Activated naive CD8-positive, alpha-beta T cell treated with anti-CD3 and anti-CD28 coated beads, Interleukin-2, amount 10 ng/mL, durations not matched to agents 7 days and 5 days (primary cell): Measurements from ENCODE around the gene NSUN3. TPM values are rescaled to one million over a fixed set of nuclear protein-coding genes. Genes with fewer than 3 reads are reported as not detected.

Experiments
- ATAC-seq: fragments of 150-1000 bp; cut with Tn5 transposase; one replicate; pipeline ENCODE4 v1.10.0; 2021; ENCODE audit warnings: low read depth, moderate library complexity
- POLR2A ChIA-PET: fragments of 350-600 bp; sonication (Branson Sonifier 250); formaldehyde crosslinking; loops from one replicate; lab custom pipeline; 2021; ENCODE audit warnings: antibody characterized with exemption; lab: Charles Lee
- DNase-seq: peaks from one replicate; pipeline ENCODE4 v3.0.0; 2021
- H3K27ac Mint-ChIP-seq: one replicate; pipeline ENCODE4 v1.8.0; 2022; ENCODE audit warnings: mild to moderate bottlenecking, mixed read lengths
- H3K27me3 Mint-ChIP-seq: one replicate; pipeline ENCODE4 v1.8.0; 2022; ENCODE audit warnings: mild to moderate bottlenecking, moderate library complexity, mixed read lengths
- H3K36me3 Mint-ChIP-seq: one replicate; pipeline ENCODE4 v1.8.0; 2021; ENCODE audit warnings: mild to moderate bottlenecking, mixed read lengths
- H3K4me1 Mint-ChIP-seq: one replicate; pipeline ENCODE4 v1.8.0; 2021; ENCODE audit warnings: mixed read lengths
- H3K4me3 Mint-ChIP-seq: one replicate; pipeline ENCODE4 v1.8.0; 2022; ENCODE audit warnings: mild to moderate bottlenecking, moderate library complexity, mixed read lengths
- H3K9me3 Mint-ChIP-seq: one replicate; pipeline ENCODE4 v1.8.0; 2021; ENCODE audit warnings: mixed read lengths
- total RNA-seq, 2 experiments: library from RNA; stranded (reverse); gene quantifications; one replicate each; pipeline ENCODE4 v1.2.3, GENCODE V29; 2021

NSUN3 gene
- total RNA-seq, 2 experiments from 2014 or later, result 16.4 to 18.4 TPM

GRCh38 chr3:94117729-94118128 lies 54.9 kb downstream of the NSUN3 start:
- DNase-seq (no peak), ATAC-seq (no peak)
- no peak overlapping the region for H3K4me3 Mint-ChIP-seq
- peaks cover 2% of the 10 kb centered on the region for H3K4me1 Mint-ChIP-seq
- no peaks in the 10 kb centered on the region for H3K9me3 Mint-ChIP-seq
- peaks cover 5% of the 10 kb centered on the region for H3K36me3 Mint-ChIP-seq
- no peaks in the 10 kb centered on the region for H3K27me3 Mint-ChIP-seq
- no peak overlapping the region for H3K27ac Mint-ChIP-seq
- POLR2A ChIA-PET, result no interaction called here

- Mint-ChIP-seq H3K27me3 (no peaks in the 10 kb centered on the region), H3K4me3 (no peak overlapping the region), H3K27ac (no peak overlapping the region), H3K9me3 (no peaks in the 10 kb centered on the region), H3K4me1 (peaks cover under 1% of the 10 kb centered on the region), H3K36me3 (peaks cover 5% of the 10 kb centered on the region)
- ATAC-seq (no peak), DNase-seq (no peak)
- POLR2A ChIA-PET, result no interaction called here
These were observed 55.5 kb downstream of the NSUN3 start for GRCh38 chr3:94118390-94118789.

- peaks cover 10% of the 10 kb centered on the region for H3K36me3 Mint-ChIP-seq
- no peak for DNase-seq
- H3K27ac Mint-ChIP-seq, result no peak overlapping the region
- no peaks in the 10 kb centered on the region for H3K27me3 Mint-ChIP-seq
- no peak overlapping the region for H3K4me3 Mint-ChIP-seq
- no peaks in the 10 kb centered on the region for H3K4me1 Mint-ChIP-seq
- H3K9me3 Mint-ChIP-seq, result no peaks in the 10 kb centered on the region
- ATAC-seq, result no peak
- POLR2A ChIA-PET, result no interaction called here
These were observed 58.3 kb downstream of the NSUN3 start for GRCh38 chr3:94121161-94121560.

GRCh38 chr3:94127115-94127514 lies 64.3 kb downstream of the NSUN3 start:
- Mint-ChIP-seq H3K36me3 (peaks cover 16% of the 10 kb centered on the region), H3K27me3 (no peaks in the 10 kb centered on the region), H3K4me1 (no peaks in the 10 kb centered on the region), H3K27ac (no peak overlapping the region), H3K9me3 (no peaks in the 10 kb centered on the region), H3K4me3 (no peak overlapping the region)
- no peak for DNase-seq
- no peak for ATAC-seq
- POLR2A ChIA-PET, result no interaction called here

GRCh38 chr3:94130690-94131089 lies 67.8 kb downstream of the NSUN3 start:
- Mint-ChIP-seq H3K36me3 (peaks cover 11% of the 10 kb centered on the region), H3K4me1 (no peaks in the 10 kb centered on the region), H3K27ac (no peak overlapping the region), H3K9me3 (peaks cover 3% of the 10 kb centered on the region), H3K27me3 (no peaks in the 10 kb centered on the region), H3K4me3 (no peak overlapping the region)
- POLR2A ChIA-PET, result no interaction called here
- ATAC-seq (no peak), DNase-seq (no peak)

- no peak overlapping the region for H3K4me3 Mint-ChIP-seq
- peaks cover 4% of the 10 kb centered on the region for H3K9me3 Mint-ChIP-seq
- POLR2A ChIA-PET, result interaction anchor here (0.5 kb wide), 1 partner anchor 186 kb away, joined by 6 read pairs; no protein-coding TSS in a partner anchor
- DNase-seq (no peak), ATAC-seq (no peak)
- H3K27me3 Mint-ChIP-seq, result no peaks in the 10 kb centered on the region
- peaks cover 5% of the 10 kb centered on the region for H3K36me3 Mint-ChIP-seq
- H3K4me1 Mint-ChIP-seq, result no peaks in the 10 kb centered on the region
- H3K27ac Mint-ChIP-seq, result no peak overlapping the region
These were observed 69.9 kb downstream of the NSUN3 start for GRCh38 chr3:94132777-94133176.

GRCh38 chr3:94136133-94136532 lies 73.3 kb downstream of the NSUN3 start:
- peaks cover 4% of the 10 kb centered on the region for H3K9me3 Mint-ChIP-seq
- ATAC-seq, result no peak
- H3K4me1 Mint-ChIP-seq, result no peaks in the 10 kb centered on the region

GRCh38 chr3:94137377-94137776 lies 74.5 kb downstream of the NSUN3 start:
- POLR2A ChIA-PET, result no interaction called here
- Mint-ChIP-seq H3K27me3 (peaks cover 2% of the 10 kb centered on the region), H3K4me1 (no peaks in the 10 kb centered on the region), H3K4me3 (no peak overlapping the region), H3K27ac (no peak overlapping the region), H3K36me3 (no peaks in the 10 kb centered on the region), H3K9me3 (peaks cover 4% of the 10 kb centered on the region)
- no peak for ATAC-seq
- DNase-seq, result no peak

More at GRCh38 chr3:94136133-94136532, 73.3 kb downstream of the NSUN3 start:
- Mint-ChIP-seq H3K36me3 (no peaks in the 10 kb centered on the region), H3K27ac (no peak overlapping the region), H3K27me3 (peaks cover 2% of the 10 kb centered on the region), H3K4me3 (no peak overlapping the region)
- POLR2A ChIA-PET, result no interaction called here
- no peak for DNase-seq

- Mint-ChIP-seq H3K27ac (no peak overlapping the region), H3K4me1 (no peaks in the 10 kb centered on the region), H3K36me3 (no peaks in the 10 kb centered on the region), H3K9me3 (no peaks in the 10 kb centered on the region), H3K27me3 (no peaks in the 10 kb centered on the region), H3K4me3 (no peak overlapping the region)
- no peak for DNase-seq
- POLR2A ChIA-PET, result no interaction called here
- ATAC-seq, result no peak
These were observed 83.6 kb downstream of the NSUN3 start for GRCh38 chr3:94146455-94146854.

- no peaks in the 10 kb centered on the region for H3K9me3 Mint-ChIP-seq
- no peaks in the 10 kb centered on the region for H3K27me3 Mint-ChIP-seq
- H3K4me1 Mint-ChIP-seq, result no peaks in the 10 kb centered on the region
- POLR2A ChIA-PET, result no interaction called here
- ATAC-seq, result no peak
- no peak overlapping the region for H3K27ac Mint-ChIP-seq
- H3K4me3 Mint-ChIP-seq, result no peak overlapping the region
- no peak for DNase-seq
- H3K36me3 Mint-ChIP-seq, result no peaks in the 10 kb centered on the region
These were observed 84.2 kb downstream of the NSUN3 start for GRCh38 chr3:94147012-94147411.

- Mint-ChIP-seq H3K4me3 (no peak overlapping the region), H3K4me1 (no peaks in the 10 kb centered on the region), H3K27ac (no peak overlapping the region), H3K9me3 (no peaks in the 10 kb centered on the region), H3K27me3 (no peaks in the 10 kb centered on the region), H3K36me3 (no peaks in the 10 kb centered on the region)
- POLR2A ChIA-PET, result no interaction called here
- ATAC-seq, result no peak
- DNase-seq, result no peak
These were observed 87.3 kb downstream of the NSUN3 start for GRCh38 chr3:94150113-94150512.

- H3K27ac Mint-ChIP-seq, result no peak overlapping the region
- DNase-seq (no peak), ATAC-seq (no peak)
- H3K27me3 Mint-ChIP-seq, result peaks cover 5% of the 10 kb centered on the region
- no peaks in the 10 kb centered on the region for H3K36me3 Mint-ChIP-seq
- no peak overlapping the region for H3K4me3 Mint-ChIP-seq
- no peaks in the 10 kb centered on the region for H3K9me3 Mint-ChIP-seq
- POLR2A ChIA-PET, result no interaction called here
- H3K4me1 Mint-ChIP-seq, result no peaks in the 10 kb centered on the region
These were observed 93.8 kb downstream of the NSUN3 start for GRCh38 chr3:94156626-94157025.

GRCh38 chr3:94158512-94158911 lies 95.7 kb downstream of the NSUN3 start:
- no peak for ATAC-seq
- Mint-ChIP-seq H3K27me3 (peaks cover 5% of the 10 kb centered on the region), H3K4me3 (no peak overlapping the region), H3K4me1 (no peaks in the 10 kb centered on the region), H3K27ac (no peak overlapping the region), H3K36me3 (no peaks in the 10 kb centered on the region), H3K9me3 (no peaks in the 10 kb centered on the region)
- POLR2A ChIA-PET, result no interaction called here
- DNase-seq, result no peak

- peaks cover 5% of the 10 kb centered on the region for H3K27me3 Mint-ChIP-seq
- ATAC-seq, result no peak
- POLR2A ChIA-PET, result no interaction called here
- H3K27ac Mint-ChIP-seq, result no peak overlapping the region
- H3K4me3 Mint-ChIP-seq, result no peak overlapping the region
- DNase-seq, result no peak
- no peaks in the 10 kb centered on the region for H3K4me1 Mint-ChIP-seq
- no peaks in the 10 kb centered on the region for H3K36me3 Mint-ChIP-seq
- H3K9me3 Mint-ChIP-seq, result no peaks in the 10 kb centered on the region
These were observed 96.4 kb downstream of the NSUN3 start for GRCh38 chr3:94159062-94159828.
